ENCODE measurements around the gene UBE2Z. TPM values are rescaled to one million over a fixed set of nuclear protein-coding genes. Genes with fewer than 3 reads are reported as not detected.

UBE2Z gene
- total and polyA plus RNA-seq, 2 of the 13 experiments (the other 11 are each of a cell fraction or from before 2014, with no cell fraction given): 63.2 to 122 TPM

DNA sequence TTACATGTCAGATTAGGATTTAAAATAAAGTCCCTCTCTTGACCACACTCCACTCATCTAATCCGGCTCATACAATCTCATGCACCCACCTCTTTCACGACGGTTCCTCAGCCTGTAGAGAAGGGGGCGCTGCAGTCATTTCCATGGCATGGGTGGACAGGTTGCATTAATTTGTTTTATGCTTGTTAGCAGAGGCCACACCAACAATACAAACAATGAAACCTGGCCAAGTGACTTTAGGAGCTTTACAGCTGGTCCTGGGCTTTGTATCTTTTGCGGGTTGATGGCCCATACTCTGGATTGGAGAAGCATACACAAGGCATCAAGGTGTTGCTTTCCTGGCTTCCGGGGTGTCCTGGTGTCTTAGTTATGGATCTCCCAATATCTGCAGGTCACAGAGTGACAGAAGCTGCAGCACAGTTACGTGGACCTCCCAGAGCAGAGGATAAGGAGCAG lies 46.1 kb downstream of the UBE2Z start (continued):
- TF ChIP-seq U2AF2 (IDR thresholded peaks at IDR 0.05; ENCODE audit: low read depth, low read length) (no peak), ZNF713 (CRISPR knock-in tag; IDR thresholded peaks at IDR 0.05) (no peak), EP300 (IDR thresholded peaks at IDR 0.05; ENCODE audit: low read depth in 2 of 2, low read length in 2 of 2) (no peak), EP300 (CRISPR knock-in tag; IDR thresholded peaks at IDR 0.05; ENCODE audit: borderline replicate concordance) (no peak), ZNF432 (CRISPR knock-in tag; IDR thresholded peaks at IDR 0.05; ENCODE audit: borderline replicate concordance) (no peak), ZNF878 (CRISPR knock-in tag; IDR thresholded peaks at IDR 0.05) (no peak), ZMYM2 (CRISPR knock-in tag; IDR thresholded peaks at IDR 0.05) (no peak), NFE2 (CRISPR knock-in tag; IDR thresholded peaks at IDR 0.05) (no peak), CC2D1A (CRISPR knock-in tag; IDR thresholded peaks at IDR 0.05) (peak; percentile 81; the same call in 1 of the 2 replicates), CREB3 (CRISPR knock-in tag; IDR thresholded peaks at IDR 0.05) (no peak), ZNF337 (CRISPR knock-in tag; IDR thresholded peaks at IDR 0.05; ENCODE audit: borderline replicate concordance, low read depth) (peak; percentile 58; the same call in 1 of the 2 replicates), SIN3B (IDR thresholded peaks at IDR 0.05; ENCODE audit: low read length) (no peak), NCOR1 (IDR thresholded peaks at IDR 0.05; ENCODE audit: borderline replicate concordance, low read length) (no peak), THAP9 (CRISPR knock-in tag; IDR thresholded peaks at IDR 0.05; ENCODE audit: borderline replicate concordance) (no peak), ZNF263 (CRISPR knock-in tag; IDR thresholded peaks at IDR 0.05) (no peak), ZKSCAN1 (IDR thresholded peaks at IDR 0.05; ENCODE audit: low read length) (no peak), MLLT10 (CRISPR knock-in tag; IDR thresholded peaks at IDR 0.05) (no peak), GMEB2 (CRISPR knock-in tag; IDR thresholded peaks at IDR 0.05; ENCODE audit: low read depth) (no peak)
- TF ChIP-seq, protein P1, sequence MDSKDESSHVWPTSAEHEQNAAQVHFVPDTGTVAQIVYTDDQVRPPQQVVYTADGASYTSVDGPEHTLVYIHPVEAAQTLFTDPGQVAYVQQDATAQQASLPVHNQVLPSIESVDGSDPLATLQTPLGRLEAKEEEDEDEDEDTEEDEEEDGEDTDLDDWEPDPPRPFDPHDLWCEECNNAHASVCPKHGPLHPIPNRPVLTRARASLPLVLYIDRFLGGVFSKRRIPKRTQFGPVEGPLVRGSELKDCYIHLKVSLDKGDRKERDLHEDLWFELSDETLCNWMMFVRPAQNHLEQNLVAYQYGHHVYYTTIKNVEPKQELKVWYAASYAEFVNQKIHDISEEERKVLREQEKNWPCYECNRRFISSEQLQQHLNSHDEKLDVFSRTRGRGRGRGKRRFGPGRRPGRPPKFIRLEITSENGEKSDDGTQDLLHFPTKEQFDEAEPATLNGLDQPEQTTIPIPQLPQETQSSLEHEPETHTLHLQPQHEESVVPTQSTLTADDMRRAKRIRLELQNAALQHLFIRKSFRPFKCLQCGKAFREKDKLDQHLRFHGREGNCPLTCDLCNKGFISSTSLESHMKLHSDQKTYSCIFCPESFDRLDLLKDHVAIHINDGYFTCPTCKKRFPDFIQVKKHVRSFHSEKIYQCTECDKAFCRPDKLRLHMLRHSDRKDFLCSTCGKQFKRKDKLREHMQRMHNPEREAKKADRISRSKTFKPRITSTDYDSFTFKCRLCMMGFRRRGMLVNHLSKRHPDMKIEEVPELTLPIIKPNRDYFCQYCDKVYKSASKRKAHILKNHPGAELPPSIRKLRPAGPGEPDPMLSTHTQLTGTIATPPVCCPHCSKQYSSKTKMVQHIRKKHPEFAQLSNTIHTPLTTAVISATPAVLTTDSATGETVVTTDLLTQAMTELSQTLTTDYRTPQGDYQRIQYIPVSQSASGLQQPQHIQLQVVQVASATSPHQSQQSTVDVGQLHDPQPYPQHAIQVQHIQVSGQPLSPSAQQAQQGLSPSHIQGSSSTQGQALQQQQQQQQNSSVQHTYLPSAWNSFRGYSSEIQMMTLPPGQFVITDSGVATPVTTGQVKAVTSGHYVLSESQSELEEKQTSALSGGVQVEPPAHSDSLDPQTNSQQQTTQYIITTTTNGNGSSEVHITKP (CRISPR knock-in tag; IDR thresholded peaks at IDR 0.05; ENCODE audit: low read depth): no peak
- TF ChIP-seq, protein P2, sequence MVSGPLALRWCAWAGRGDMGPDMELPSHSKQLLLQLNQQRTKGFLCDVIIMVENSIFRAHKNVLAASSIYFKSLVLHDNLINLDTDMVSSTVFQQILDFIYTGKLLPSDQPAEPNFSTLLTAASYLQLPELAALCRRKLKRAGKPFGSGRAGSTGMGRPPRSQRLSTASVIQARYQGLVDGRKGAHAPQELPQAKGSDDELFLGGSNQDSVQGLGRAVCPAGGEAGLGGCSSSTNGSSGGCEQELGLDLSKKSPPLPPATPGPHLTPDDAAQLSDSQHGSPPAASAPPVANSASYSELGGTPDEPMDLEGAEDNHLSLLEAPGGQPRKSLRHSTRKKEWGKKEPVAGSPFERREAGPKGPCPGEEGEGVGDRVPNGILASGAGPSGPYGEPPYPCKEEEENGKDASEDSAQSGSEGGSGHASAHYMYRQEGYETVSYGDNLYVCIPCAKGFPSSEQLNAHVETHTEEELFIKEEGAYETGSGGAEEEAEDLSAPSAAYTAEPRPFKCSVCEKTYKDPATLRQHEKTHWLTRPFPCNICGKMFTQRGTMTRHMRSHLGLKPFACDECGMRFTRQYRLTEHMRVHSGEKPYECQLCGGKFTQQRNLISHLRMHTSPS (CRISPR knock-in tag; IDR thresholded peaks at IDR 0.05; ENCODE audit: low read depth): no peak

Measured in HepG2 (cell line).